Lower leg skin (tissue), 4 donors: Measurements from ENCODE around the gene PLXNB3. TPM values are rescaled to one million over a fixed set of nuclear protein-coding genes. Genes with fewer than 3 reads are reported as not detected.

ENCODE experiments used
- DNase-seq, 2 donors: peaks; one replicate each; pipeline ENCODE4 v3.0.0-alpha.2; 2019; ENCODE audit warnings: low spot score in 2 of 2
- H3K4me3 ChIP-seq: fragments of 200-600 bp; sonication (generic); 2 replicates; pipeline ENCODE4 v1.5.1; 2017; ENCODE audit warnings: mild to moderate bottlenecking, low read depth; ENCODE audit not compliant: poor library complexity, severe bottlenecking
- CTCF ChIP-seq, 3 donors: fragments of 450-650 bp; IDR thresholded peaks; one replicate each; pipeline ENCODE4 v1.5.1; 2016; ENCODE audit warnings: antibody characterized with exemption in 3 of 3, mild to moderate bottlenecking in 3 of 3, moderate library complexity in 2 of 3
- POLR2A ChIP-seq, 2 donors: fragments of 450-650 bp; IDR thresholded peaks; one replicate each; pipeline ENCODE4 v1.6.1; 2016 to 2017; ENCODE audit warnings: antibody characterized with exemption in 2 of 2, mild to moderate bottlenecking in 1 of 2, moderate library complexity in 1 of 2
- WGBS, 2 donors: methylation state at CpG; one replicate each; pipeline ENCODE4 v1.1.5; 2018; 5-methylcytosine and 5-hydroxymethylcytosine counted together
- intact Hi-C: fragments of 100-400 bp; cut with DNase I; formaldehyde crosslinking; loops from one replicate; pipeline ENCODE4 v1.15.0; 2023; ENCODE audit warnings: low total_unique reads
- total RNA-seq, 4 donors: library from RNA; depleted of rRNA; stranded (reverse); fragments of >200 nt; gene quantifications; one replicate each; pipeline ENCODE4 v1.1.0, GENCODE V29; 2016

The PLXNB3 gene
- total RNA-seq, 4 donors from 2014 or later = 10.9 to 21.9 (median 12.3) TPM

GRCh38 chrX:153764786-153765137, 713 bp downstream of the PLXNB3 start:
- WGBS, 2 donors = 58 to 80% methylated on average over 1 to 7 of the region's 7 CpGs
- no peak overlapping the region for H3K4me3 ChIP-seq
- intact Hi-C loops = loop anchor here (5.0 kb wide), 1 partner anchor 188 kb away; no protein-coding TSS in a partner anchor
- no peak for DNase-seq
- TF ChIP-seq POLR2A (IDR thresholded peaks at IDR 0.05) (no peak), CTCF (IDR thresholded peaks at IDR 0.05) (no peak)

GRCh38 chrX:153765138-153766079, 1.4 kb downstream of the PLXNB3 start:
- H3K4me3 ChIP-seq = no peak overlapping the region
- intact Hi-C loops = no loop called here
- no peak for TF ChIP-seq CTCF (IDR thresholded peaks at IDR 0.05)
- TF ChIP-seq POLR2A (IDR thresholded peaks at IDR 0.05) = no peak
- DNase-seq = no peak
- 55 to 70% methylated on average over 4 to 25 of the region's 27 CpGs for WGBS, 2 donors

DNA sequence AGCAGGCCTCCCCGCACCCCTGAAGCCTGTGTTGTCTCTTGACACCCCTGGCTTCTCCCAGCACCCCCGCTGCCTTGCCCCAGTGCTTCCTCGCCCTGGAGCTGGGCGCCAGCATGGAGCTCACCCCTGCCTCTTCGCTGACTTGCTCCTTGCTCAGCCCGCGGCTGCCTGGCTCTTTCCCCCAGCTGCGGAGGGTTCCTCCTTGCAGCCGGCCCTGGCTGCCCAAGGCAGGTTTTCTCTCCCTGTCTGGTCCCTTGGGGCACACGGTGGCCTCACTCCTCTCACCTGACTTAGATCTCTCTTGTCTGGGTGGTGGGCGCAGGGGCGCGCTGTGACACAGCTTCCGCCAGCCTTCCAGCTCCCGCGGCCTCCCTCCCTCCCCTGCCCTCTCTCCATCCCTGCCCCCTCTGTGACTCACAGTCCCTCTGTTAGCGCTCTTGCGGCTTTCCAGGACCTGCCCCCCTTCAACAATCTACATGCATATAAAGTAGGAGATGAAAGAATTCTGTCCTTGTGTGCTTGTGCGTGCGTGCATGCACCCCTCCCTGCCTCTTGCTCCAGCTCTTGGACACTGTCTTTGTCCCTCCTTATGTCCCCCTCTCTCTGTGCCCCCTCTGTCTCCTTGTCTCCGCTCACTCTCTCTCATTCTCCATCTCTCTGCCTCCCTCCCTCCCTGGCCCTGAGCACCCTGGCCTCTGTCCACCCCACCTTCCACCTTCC, 2.2 kb downstream of the PLXNB3 start:
- WGBS, 2 donors = 33 to 61% methylated on average over 12 to 21 of the region's 21 CpGs
- intact Hi-C loops = no loop called here

GRCh38 chrX:153766871-153767673, 3.0 kb downstream of the PLXNB3 start:
- H3K4me3 ChIP-seq = no peak overlapping the region
- TF ChIP-seq POLR2A (IDR thresholded peaks at IDR 0.05) = no peak
- TF ChIP-seq CTCF (IDR thresholded peaks at IDR 0.05) = no peak
- intact Hi-C loops = no loop called here
- WGBS, 2 donors = 67 to 87% methylated on average over 13 to 55 of the region's 56 CpGs
- DNase-seq = no peak

More for the DNA sequence above, 2.2 kb downstream of the PLXNB3 start:
- DNase-seq = no peak
- TF ChIP-seq POLR2A (IDR thresholded peaks at IDR 0.05) (no peak), CTCF (IDR thresholded peaks at IDR 0.05) (no peak)
- H3K4me3 ChIP-seq = no peak overlapping the region

GRCh38 chrX:153767674-153768055, 3.6 kb downstream of the PLXNB3 start:
- no peak for DNase-seq
- H3K4me3 ChIP-seq = no peak overlapping the region
- no peak for TF ChIP-seq CTCF (IDR thresholded peaks at IDR 0.05)
- TF ChIP-seq POLR2A (IDR thresholded peaks at IDR 0.05) = no peak
- 95% methylated on average over 19 of the region's 20 CpGs; no CpG with 5 or more reads in 1 of the 2 donors for WGBS, 2 donors
- intact Hi-C loops = no loop called here
